HepG2 (cell line): ENCODE data around the gene BLVRA. TPM values are rescaled to one million over a fixed set of nuclear protein-coding genes. Genes with fewer than 3 reads are reported as not detected.

Source experiments
- ATAC-seq: fragments of 200-7000 bp; cut with Tn5 transposase; 3 replicates; pipeline ENCODE4 v1.9.1; 2020; ENCODE audit warnings: mild to moderate bottlenecking, moderate library complexity
- BruUV-seq: library from RNA; stranded (reverse); fragments of 400-500 nt; replicated peaks from 2 replicates; lab custom pipeline; 2021; lab: Mats Ljungman, UMichigan
- CTCF ChIA-PET: fragments of 300-600 bp; formaldehyde crosslinking; extraction: SDS; loops from one replicate; lab custom pipeline; 2021; ENCODE audit warnings: low total read pairs, inconsistent platforms, low intra/inter-chr PET ratio; lab: Yijun Ruan, JAX
- POLR2A ChIA-PET: fragments of 350-600 bp; sonication (Branson Sonifier 250); formaldehyde crosslinking; loops from one replicate; lab custom pipeline; 2020; ENCODE audit warnings: antibody characterized with exemption, inconsistent platforms; lab: Yijun Ruan, JAX
- DNase-seq: peaks from one replicate; pipeline ENCODE4 v3.0.0-alpha.2; 2015; ENCODE audit warnings: low spot score
- FAIRE-seq: peaks from 3 replicates; lab custom pipeline; 2011; peaks lifted over from hg19 to GRCh38; lab: Jason Lieb, UNC
- H2AFZ ChIP-seq: one replicate; pipeline ENCODE4 v1.6.1; 2011; ENCODE audit warnings: low read length, inconsistent platforms
- H3K27ac ChIP-seq: fragments of 300-600 bp; 3 replicates; pipeline ENCODE4 v1.8.0; 2011; ENCODE audit warnings: mixed run types, mild to moderate bottlenecking, mixed read lengths, low read length, inconsistent platforms; ENCODE audit not compliant: insufficient read depth; ENCODE audit errors: extremely low read length
- H3K27me3 ChIP-seq, 2 experiments: fragments of 200-600 bp in 1 of 2; 2 replicates in 1 of 2; 3 replicates in 1 of 2; pipeline versions ENCODE4 v1.6.0 to v1.8.0; 2011; ENCODE audit warnings: low read length in 2 of 2, mild to moderate bottlenecking in 2 of 2, moderate library complexity in 2 of 2, inconsistent platforms in 1 of 2; ENCODE audit not compliant: insufficient read depth in 2 of 2, control insufficient read depth in 1 of 2
- H3K36me3 ChIP-seq, 2 experiments: fragments of 200-600 bp in 1 of 2; replicated peaks in 1 of 2; 2 replicates in 1 of 2; 3 replicates in 1 of 2; pipeline versions ENCODE4 v1.5.1 to v1.8.0; 2011; ENCODE audit warnings: low read length in 2 of 2, inconsistent platforms in 1 of 2; ENCODE audit not compliant: insufficient read depth in 2 of 2, control insufficient read depth in 1 of 2
- H3K4me1 ChIP-seq: 2 replicates; pipeline ENCODE4 v1.5.1; 2012; ENCODE audit warnings: low read length, inconsistent platforms; ENCODE audit not compliant: insufficient read depth
- H3K4me2 ChIP-seq: 2 replicates; pipeline ENCODE4 v1.6.0; 2011; ENCODE audit warnings: low read depth, low read length, inconsistent platforms
- H3K4me3 ChIP-seq, 3 experiments: fragments of 200-600 bp in 1 of 3; sonication (generic), shearing (Covaris generic) in 1 of 3; replicated peaks in 1 of 3; 2 replicates each; pipeline ENCODE4 v1.5.1; 2011 to 2016; ENCODE audit warnings: low read length in 3 of 3, inconsistent platforms in 2 of 3, low read depth in 2 of 3, mild to moderate bottlenecking in 2 of 3, control low read depth in 1 of 3, mixed read lengths in 1 of 3; ENCODE audit not compliant: insufficient read depth in 1 of 3
- H3K79me2 ChIP-seq: one replicate; pipeline ENCODE4 v1.6.1; 2011; ENCODE audit warnings: low read length, inconsistent platforms; ENCODE audit not compliant: insufficient read depth
- H3K9ac ChIP-seq: 2 replicates; pipeline ENCODE4 v1.6.0; 2011; ENCODE audit warnings: mild to moderate bottlenecking, low read depth, low read length, inconsistent platforms; ENCODE audit not compliant: insufficient read depth
- H3K9me3 ChIP-seq: 2 replicates; pipeline ENCODE4 v1.5.1; 2012; ENCODE audit warnings: mild to moderate bottlenecking, low read length
- H4K20me1 ChIP-seq: 2 replicates; pipeline ENCODE4 v1.6.0; 2011; ENCODE audit warnings: inconsistent platforms, mild to moderate bottlenecking, low read length, moderate library complexity; ENCODE audit not compliant: insufficient read depth
- MAFG ChIP-seq: sonication (generic); formaldehyde crosslinking; IDR thresholded peaks from 2 replicates; pipeline ENCODE4 v1.5.1; 2020; ENCODE audit warnings: mild to moderate bottlenecking, missing genetic modification reagents
- MAFK ChIP-seq, 2 experiments: IDR thresholded peaks in 1 of 2; conservative IDR thresholded peaks in 1 of 2; 2 replicates each; pipeline ENCODE4 v1.6.1; 2011; ENCODE audit warnings: improper control_type of control experiment in 2 of 2, low read length in 2 of 2
- SOX6 ChIP-seq, 2 experiments: fragments of 450-650 bp in 1 of 2; sonication (generic) in 1 of 2; formaldehyde crosslinking in 1 of 2; IDR thresholded peaks; 2 replicates each; pipeline versions ENCODE4 v1.4.0 to v1.6.1; 2017 to 2020; ENCODE audit warnings: antibody characterized with exemption in 1 of 2, mild to moderate bottlenecking in 1 of 2, missing genetic modification reagents in 1 of 2
- TCF7 ChIP-seq: sonication (generic); IDR thresholded peaks from 2 replicates; pipeline ENCODE4 v1.6.1; 2016; ENCODE audit warnings: antibody characterized with exemption, low read depth
- WGBS: methylation state at CpG from one replicate; pipeline ENCODE4 v1.1.6; 2017; ENCODE audit warnings: low lambda C conversion rate; 5-methylcytosine and 5-hydroxymethylcytosine counted together
- in situ Hi-C: cut with HindIII; loops from 2 replicates; pipeline ENCODE4 v1.10.0; 2017; ENCODE audit warnings: low pct_unique_long_range_greater_than_20kb; ENCODE audit not compliant: extremely low pct_ligation_motif_present
- intact Hi-C: fragments of 100-400 bp; cut with micrococcal nuclease; formaldehyde crosslinking; loops from one replicate; pipeline ENCODE4 v1.10.0; 2022; ENCODE audit not compliant: unreplicated experiment
- polyA plus RNA-seq, 8 experiments: library from polyadenylated mRNA; depleted of rRNA in 3 of 8; stranded (reverse) in 7 of 8; unstranded in 1 of 8; fragments of >200 nt; fragmentation: Illumina TruSeq in 4 of 8; extraction: Trizol in 4 of 8; gene quantifications; 2 replicates each; pipeline versions ENCODE4 v1.2.1 to v1.2.3, GENCODE V29; 2011 to 2016; ENCODE audit warnings: low read depth in 4 of 8, missing spikeins in 1 of 8, mixed read lengths in 1 of 8; ENCODE audit not compliant: insufficient read depth in 1 of 8
- total RNA-seq, 5 experiments: library from RNA; depleted of rRNA; stranded (reverse); fragments of >200 nt; fragmentation: Illumina TruSeq; extraction: Trizol; gene quantifications; 2 replicates each; pipeline ENCODE4 v1.2.3, GENCODE V29; 2016; ENCODE audit warnings: low read depth in 1 of 5
- TF ChIP-seq, protein P1 (sequence below): sonication (generic); formaldehyde crosslinking; IDR thresholded peaks from 2 replicates; pipeline ENCODE4 v1.4.0; 2020; ENCODE audit warnings: missing genetic modification reagents

The BLVRA gene
- total and polyA plus RNA-seq, 2 of the 13 experiments (the other 11 are each of a cell fraction or from before 2014, with no cell fraction given) = 39.2 to 64.2 TPM

DNA sequence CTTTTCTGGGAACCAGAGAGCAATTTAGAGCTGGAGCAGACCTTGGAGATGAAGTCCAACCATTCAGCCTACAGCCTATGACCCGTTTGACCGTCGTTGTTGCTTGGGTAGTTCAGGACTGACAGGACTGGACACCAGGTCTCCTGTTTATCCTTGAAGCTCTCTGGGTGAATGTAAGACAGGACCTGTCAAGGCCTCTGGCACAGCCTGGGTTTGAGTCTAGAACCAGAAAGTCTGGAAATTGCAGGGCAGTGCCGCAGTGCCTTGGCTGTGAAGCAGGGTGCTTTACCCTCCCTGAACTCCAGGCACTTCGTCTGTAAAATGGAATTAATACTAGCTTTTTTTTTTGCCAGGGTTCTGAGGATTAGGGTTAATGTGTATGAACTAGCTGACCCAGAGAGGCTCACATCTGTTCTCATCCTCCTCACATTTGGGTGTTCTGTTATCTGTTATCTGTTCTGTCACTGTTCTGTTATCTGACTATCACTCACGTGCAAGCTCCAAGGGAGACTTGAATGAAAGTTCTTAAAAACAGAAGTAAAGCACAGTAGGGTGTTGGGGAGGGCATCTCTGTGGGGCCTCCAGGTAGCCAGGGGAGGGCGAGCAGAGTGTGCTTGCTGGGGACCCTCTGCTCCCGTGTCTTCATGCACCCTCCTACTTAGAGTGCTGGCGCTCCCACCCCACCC, 9.9 kb downstream of the BLVRA start:
- ChIA-PET POLR2A (interaction anchor here (1.2 to 3.2 kb wide), 4 partner anchors 10 to 39 kb away, joined by 4 to 28 read pairs (median 6); partner anchors contain the start of genes BLVRA and COA1), CTCF (no interaction called here)
- H4K20me1 ChIP-seq = no peaks in the 10 kb centered on the region
- H2AFZ ChIP-seq = no peak overlapping the region
- no peak overlapping the region; the same call in 1 of the 2 replicates for H3K4me2 ChIP-seq
- peaks cover 84% of the 10 kb centered on the region for H3K4me1 ChIP-seq
- intact Hi-C loops = no loop called here
- TF ChIP-seq MAFG (CRISPR knock-in tag) (no peak), TCF7 (no peak), SOX6 (IDR thresholded peaks at IDR 0.05) (no peak), SOX6 (CRISPR knock-in tag; IDR thresholded peaks at IDR 0.05) (no peak), MAFK (conservative IDR thresholded peaks at IDR 0.05 in 1 of 2, IDR thresholded peaks at IDR 0.05 in 1 of 2; ENCODE audit: low read length in 2 of 2) (no peak)
- TF ChIP-seq, protein P1, sequence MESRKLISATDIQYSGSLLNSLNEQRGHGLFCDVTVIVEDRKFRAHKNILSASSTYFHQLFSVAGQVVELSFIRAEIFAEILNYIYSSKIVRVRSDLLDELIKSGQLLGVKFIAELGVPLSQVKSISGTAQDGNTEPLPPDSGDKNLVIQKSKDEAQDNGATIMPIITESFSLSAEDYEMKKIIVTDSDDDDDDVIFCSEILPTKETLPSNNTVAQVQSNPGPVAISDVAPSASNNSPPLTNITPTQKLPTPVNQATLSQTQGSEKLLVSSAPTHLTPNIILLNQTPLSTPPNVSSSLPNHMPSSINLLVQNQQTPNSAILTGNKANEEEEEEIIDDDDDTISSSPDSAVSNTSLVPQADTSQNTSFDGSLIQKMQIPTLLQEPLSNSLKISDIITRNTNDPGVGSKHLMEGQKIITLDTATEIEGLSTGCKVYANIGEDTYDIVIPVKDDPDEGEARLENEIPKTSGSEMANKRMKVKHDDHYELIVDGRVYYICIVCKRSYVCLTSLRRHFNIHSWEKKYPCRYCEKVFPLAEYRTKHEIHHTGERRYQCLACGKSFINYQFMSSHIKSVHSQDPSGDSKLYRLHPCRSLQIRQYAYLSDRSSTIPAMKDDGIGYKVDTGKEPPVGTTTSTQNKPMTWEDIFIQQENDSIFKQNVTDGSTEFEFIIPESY (CRISPR knock-in tag) = no peak
- in situ Hi-C loops = no loop called here
- 0 out of 2 replicates have a peak overlapping the region, but pooled peaks have one; percentile 23 for H3K9ac ChIP-seq
- H3K4me3 ChIP-seq = no peak overlapping the region
- H3K36me3 ChIP-seq = peaks cover 1 to 9% of the 10 kb centered on the region in 2 experiments; a peak in 3 of 5 replicates
- peaks cover 8% of the 10 kb centered on the region for H3K79me2 ChIP-seq
- FAIRE-seq (no peak), ATAC-seq (no peak), DNase-seq (no peak)
- H3K27ac ChIP-seq = peak overlapping the region; percentile 93
- H3K9me3 ChIP-seq = no peaks in the 10 kb centered on the region
- no TSS peak for BruUV-seq
- H3K27me3 ChIP-seq = no peaks in the 10 kb centered on the region
- 64% methylated on average over 9 of the region's 9 CpGs for WGBS
